Mucosa of rectum (tissue), 2 donors: Measurements from ENCODE around the gene BAIAP2.
A peak's percentile ranks its signal among the peaks of the same experiment; 100 is the strongest.
"Not testable (repeated sequence)": the region's sequence is repeated elsewhere in the genome, so short reads cannot be mapped to it uniquely, and the experiment has no call there.

Experiments used
- H3K27ac ChIP-seq, 2 donors: one replicate each; pipeline ENCODE4 v1.7.0; 2013; ENCODE audit warnings: inconsistent platforms in 2 of 2, low read depth in 2 of 2, low read length in 2 of 2
- H3K27me3 ChIP-seq, 2 donors: one replicate each; pipeline ENCODE4 v1.7.0; 2013; ENCODE audit warnings: low read length in 2 of 2; ENCODE audit not compliant: control insufficient read depth in 2 of 2, insufficient read depth in 2 of 2
- H3K36me3 ChIP-seq, 2 donors: one replicate each; pipeline ENCODE4 v1.7.0; 2013; ENCODE audit warnings: low read length in 2 of 2; ENCODE audit not compliant: control insufficient read depth in 2 of 2, insufficient read depth in 2 of 2
- H3K4me1 ChIP-seq, 2 donors: one replicate each; pipeline ENCODE4 v1.7.0; 2013; ENCODE audit warnings: low read length in 2 of 2, mild to moderate bottlenecking in 1 of 2; ENCODE audit not compliant: control insufficient read depth in 2 of 2, insufficient read depth in 2 of 2
- H3K4me3 ChIP-seq, 2 donors: one replicate each; pipeline ENCODE4 v1.7.0; 2013; ENCODE audit warnings: low read length in 2 of 2
- H3K9ac ChIP-seq, 2 donors: one replicate each; pipeline ENCODE4 v1.7.0; 2013; ENCODE audit warnings: low read length in 2 of 2, low read depth in 1 of 2, mild to moderate bottlenecking in 1 of 2
- H3K9me3 ChIP-seq, 2 donors: one replicate each; pipeline ENCODE4 v1.7.0; 2013; ENCODE audit warnings: low read length in 2 of 2; ENCODE audit not compliant: control insufficient read depth in 2 of 2
- donor health status: healthy.
- donor health status: Normal muscosa, but diverticular disease.

BAIAP2 gene

DNA sequence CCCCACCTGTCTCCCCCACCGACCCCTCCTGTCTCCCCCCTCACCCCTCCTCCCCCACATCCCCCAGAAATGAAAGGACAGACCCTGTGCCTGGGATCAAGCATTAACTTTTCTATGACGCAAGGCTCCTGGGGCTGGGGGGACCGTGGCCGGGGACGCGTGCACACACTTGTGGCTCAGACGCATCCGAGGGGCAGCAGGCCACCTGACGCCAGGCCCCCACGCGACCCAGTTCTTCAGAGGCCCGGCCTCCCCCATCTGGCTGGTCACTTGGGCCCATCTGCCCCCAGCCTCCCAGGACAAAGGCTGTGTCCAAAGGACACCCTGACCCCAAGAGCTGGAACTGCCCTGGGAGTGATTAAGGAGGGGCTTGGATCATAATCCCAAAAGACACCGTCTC lies 116.3 kb downstream of the BAIAP2 start:
- no peak overlapping the region for H3K27ac ChIP-seq
- no peaks in the 10 kb centered on the region for H3K4me1 ChIP-seq
- no peaks in the 10 kb centered on the region for H3K9me3 ChIP-seq
- H3K9ac ChIP-seq = no peak overlapping the region
- peaks cover 0 to 2% of the 10 kb centered on the region in 2 donors for H3K27me3 ChIP-seq
- no peaks in the 10 kb centered on the region for H3K36me3 ChIP-seq
- H3K4me3 ChIP-seq = no peak overlapping the region

- H3K9ac ChIP-seq = no peak overlapping the region
- no peak overlapping the region for H3K27ac ChIP-seq
- no peaks in the 10 kb centered on the region for H3K4me1 ChIP-seq
Observed at GRCh38 chr17:81152288-81152828, 117.4 kb downstream of the BAIAP2 start.

GRCh38 chr17:81153340-81153803 lies 118.4 kb downstream of the BAIAP2 start:
- peak overlapping the region in 1 of 2 donors; percentile 9 for H3K27ac ChIP-seq
- no peaks in the 10 kb centered on the region for H3K36me3 ChIP-seq
- H3K27me3 ChIP-seq = peaks cover 0 to 2% of the 10 kb centered on the region in 2 donors
- H3K4me3 ChIP-seq = no peak overlapping the region
- H3K9me3 ChIP-seq = no peaks in the 10 kb centered on the region
- H3K9ac ChIP-seq = no peak overlapping the region
- no peaks in the 10 kb centered on the region for H3K4me1 ChIP-seq

More at GRCh38 chr17:81152288-81152828, 117.4 kb downstream of the BAIAP2 start:
- no peaks in the 10 kb centered on the region for H3K9me3 ChIP-seq
- no peaks in the 10 kb centered on the region for H3K36me3 ChIP-seq
- no peak overlapping the region for H3K4me3 ChIP-seq
- peaks cover 0 to 2% of the 10 kb centered on the region in 2 donors for H3K27me3 ChIP-seq

- not testable (repeated sequence) for H3K4me1 ChIP-seq, H3K9ac ChIP-seq
Observed at GRCh38 chr17:81154016-81154415, 119.1 kb downstream of the BAIAP2 start.

DNA sequence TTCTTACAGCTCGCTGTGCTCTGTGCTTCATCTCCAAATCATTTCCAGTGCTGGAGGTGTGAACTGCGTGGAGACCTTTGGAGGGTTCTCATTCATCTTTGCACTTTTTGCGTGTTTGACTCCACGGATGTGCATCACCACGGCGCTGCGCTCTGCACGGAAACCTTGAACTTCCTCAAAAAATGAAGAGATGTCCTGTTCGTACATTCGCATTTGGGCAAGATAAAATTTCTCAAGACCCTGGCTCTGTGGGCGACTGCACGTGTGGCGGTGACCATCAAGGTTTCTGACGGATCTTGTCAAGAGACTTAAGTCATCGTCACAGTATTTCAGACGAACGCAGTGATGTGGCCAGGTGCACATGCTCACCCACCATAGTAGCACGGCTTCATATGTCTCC lies 120.0 kb downstream of the BAIAP2 start:
- Histone ChIP-seq H3K9ac (no peak overlapping the region), H3K27ac (no peak overlapping the region), H3K27me3 (peaks cover 0 to 2% of the 10 kb centered on the region in 2 donors), H3K36me3 (no peaks in the 10 kb centered on the region), H3K9me3 (no peaks in the 10 kb centered on the region), H3K4me3 (no peak overlapping the region), H3K4me1 (no peaks in the 10 kb centered on the region)

More at GRCh38 chr17:81154016-81154415, 119.1 kb downstream of the BAIAP2 start:
- not testable (repeated sequence) for H3K36me3 ChIP-seq, H3K27me3 ChIP-seq, H3K9me3 ChIP-seq, H3K27ac ChIP-seq, H3K4me3 ChIP-seq

DNA sequence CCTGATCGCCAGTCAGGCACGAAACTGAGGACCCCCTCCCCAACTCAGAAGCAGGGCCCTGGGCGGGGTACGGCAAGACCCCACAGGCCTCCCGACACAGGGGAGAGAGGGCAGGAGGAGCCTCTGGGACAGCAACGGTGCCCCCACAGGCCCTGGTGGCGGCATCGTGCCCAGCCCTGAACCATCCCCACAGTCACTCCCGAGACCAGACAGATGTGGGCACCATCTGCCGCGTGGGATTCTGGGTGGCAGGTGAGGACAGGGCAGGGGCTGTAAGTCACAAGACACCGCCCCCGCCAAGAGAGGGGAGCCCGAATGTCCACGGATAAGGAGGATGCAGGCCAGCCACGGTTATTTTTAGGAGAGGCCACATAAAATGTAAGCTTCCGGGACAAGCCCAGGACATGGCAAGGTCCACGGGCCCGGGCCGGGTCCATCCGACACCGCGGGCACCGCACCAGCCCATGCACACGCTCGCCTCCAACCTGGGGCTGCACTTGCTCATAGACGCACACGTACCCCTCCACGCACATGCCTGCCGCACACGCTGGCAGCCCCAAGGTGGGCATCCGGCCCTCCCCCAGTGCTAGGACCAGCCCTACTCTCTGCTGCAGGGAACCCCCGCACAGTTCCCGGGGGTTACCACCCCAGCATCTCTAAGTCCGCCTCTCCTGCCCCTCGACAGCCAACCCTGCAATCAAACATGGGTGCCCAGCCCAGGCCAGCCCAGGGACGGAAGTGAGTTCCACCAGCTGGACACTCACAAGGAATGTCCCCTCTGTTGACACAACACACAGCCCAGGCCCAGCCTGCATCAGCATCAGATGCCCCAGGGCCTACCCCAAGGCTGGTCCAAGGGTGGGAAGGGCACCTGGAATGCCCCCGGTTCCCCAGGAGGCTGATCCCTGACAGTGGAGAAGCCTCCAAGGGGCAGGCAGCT lies 122.2 kb downstream of the BAIAP2 start:
- no peak overlapping the region for H3K27ac ChIP-seq
- H3K9ac ChIP-seq = no peak overlapping the region
- no peak overlapping the region for H3K4me3 ChIP-seq
- no peaks in the 10 kb centered on the region for H3K4me1 ChIP-seq
- no peaks in the 10 kb centered on the region for H3K9me3 ChIP-seq
- no peaks in the 10 kb centered on the region for H3K36me3 ChIP-seq
- no peaks in the 10 kb centered on the region for H3K27me3 ChIP-seq

DNA sequence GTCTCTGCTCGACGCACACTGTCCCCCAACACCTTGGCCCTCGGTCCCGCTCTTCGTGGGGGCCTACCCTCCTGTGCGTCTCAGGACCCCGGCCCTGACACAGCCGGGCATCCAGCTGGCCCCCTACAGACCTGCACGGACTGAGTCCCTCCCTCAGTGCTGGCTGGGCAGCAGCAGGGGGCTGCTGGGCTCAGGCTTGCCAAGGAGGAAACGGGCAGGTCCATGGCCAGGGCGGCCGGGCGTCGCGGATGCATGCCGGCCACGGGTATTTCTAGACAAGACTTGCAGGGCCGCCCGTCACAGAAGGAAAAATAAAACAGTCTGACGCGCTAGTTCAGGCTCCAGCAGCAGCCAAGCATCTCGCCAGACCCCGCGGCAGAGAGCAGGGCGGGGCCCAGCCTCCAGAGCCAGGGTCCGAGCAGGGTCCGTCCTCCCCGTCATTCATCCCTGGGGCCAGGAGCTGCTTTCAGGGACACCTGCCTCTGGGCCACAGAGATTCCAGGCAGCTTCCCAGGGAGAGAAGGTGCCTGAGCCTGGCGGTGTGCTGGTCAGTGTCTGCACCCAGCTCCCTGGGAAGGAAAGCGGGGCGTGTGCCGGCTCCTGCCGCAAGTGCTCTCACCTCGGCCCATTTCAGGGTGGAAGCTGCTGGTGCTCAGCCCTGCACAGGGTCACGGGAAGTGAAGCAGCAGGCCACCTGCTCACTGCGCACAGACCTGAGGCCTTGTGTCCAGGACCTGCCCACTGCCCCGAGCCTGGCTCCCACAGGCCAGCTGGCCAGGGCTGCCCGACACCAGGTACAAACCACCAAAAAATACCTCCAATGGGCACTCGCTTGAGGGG lies 123.1 kb downstream of the BAIAP2 start:
- Histone ChIP-seq H3K27ac (no peak overlapping the region), H3K27me3 (no peaks in the 10 kb centered on the region), H3K4me1 (no peaks in the 10 kb centered on the region), H3K9me3 (no peaks in the 10 kb centered on the region), H3K9ac (no peak overlapping the region), H3K4me3 (no peak overlapping the region), H3K36me3 (no peaks in the 10 kb centered on the region)

- Histone ChIP-seq H3K27ac (no peak overlapping the region), H3K9me3 (no peaks in the 10 kb centered on the region), H3K9ac (no peak overlapping the region), H3K27me3 (peaks cover 0 to 1% of the 10 kb centered on the region in 2 donors), H3K36me3 (no peaks in the 10 kb centered on the region), H3K4me1 (no peaks in the 10 kb centered on the region), H3K4me3 (no peak overlapping the region)
Observed at GRCh38 chr17:81158688-81159590, 124.0 kb downstream of the BAIAP2 start.

DNA sequence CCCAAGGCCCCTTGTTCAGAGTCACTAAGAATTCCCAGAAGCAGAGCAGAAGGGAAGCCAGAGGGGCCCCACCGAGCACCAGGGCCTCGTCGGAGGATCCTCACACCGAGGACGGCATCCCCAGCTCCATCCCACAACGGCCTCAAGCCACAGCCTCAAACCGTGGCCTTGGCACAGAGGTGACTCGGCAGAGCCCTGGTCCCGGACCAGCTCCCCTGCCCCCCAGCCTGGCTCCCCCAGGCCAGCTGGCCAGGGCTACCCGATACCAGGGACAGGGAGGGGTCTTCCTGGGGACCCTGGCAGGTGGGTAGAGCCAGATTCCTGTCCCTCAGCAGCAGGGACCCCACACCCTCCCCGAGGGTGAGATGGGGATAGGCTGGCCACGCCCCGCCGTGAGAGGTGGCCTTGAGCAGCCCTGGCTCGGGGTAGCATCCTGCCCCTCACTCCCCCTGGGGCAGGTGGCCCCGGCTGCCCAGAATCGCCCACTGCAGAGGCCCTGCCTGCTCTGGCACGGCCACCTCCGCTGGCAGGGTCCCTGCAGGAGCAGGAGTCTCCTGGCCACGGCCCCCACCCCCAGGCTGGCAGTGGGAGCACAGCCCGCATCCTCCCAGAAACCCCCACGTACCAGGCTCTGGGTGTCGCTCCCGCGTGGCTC lies 124.8 kb downstream of the BAIAP2 start:
- peaks cover under 1 to 3% of the 10 kb centered on the region in 2 donors for H3K27me3 ChIP-seq

More for the DNA sequence above, 124.8 kb downstream of the BAIAP2 start:
- Histone ChIP-seq H3K4me3 (peak overlapping the region in 1 of 2 donors; percentile 35), H3K9ac (no peak overlapping the region), H3K4me1 (no peaks in the 10 kb centered on the region), H3K9me3 (no peaks in the 10 kb centered on the region), H3K36me3 (no peaks in the 10 kb centered on the region), H3K27ac (no peak overlapping the region)
